ENCODE measurements around the gene PRRG1. TPM values are rescaled to one million over a fixed set of nuclear protein-coding genes. Genes with fewer than 3 reads are reported as not detected.
"Not testable (repeated sequence)": the region's sequence is repeated elsewhere in the genome, so short reads cannot be mapped to it uniquely, and the experiment has no call there.

The PRRG1 gene
- total RNA-seq, 1 donor from 2014 or later = 28.1 TPM

GRCh38 chrX:37437160-37437559 lies 88.0 kb downstream of the PRRG1 start:
- no peak overlapping the region for H3K4me3 ChIP-seq (ENCODE audit: low read depth, low read length)
- DNase-seq (ENCODE audit: low read depth) = no peak
- no peak for TF ChIP-seq CTCF (conservative IDR thresholded peaks at IDR 0.05; ENCODE audit: low read depth, low read length)

DNA sequence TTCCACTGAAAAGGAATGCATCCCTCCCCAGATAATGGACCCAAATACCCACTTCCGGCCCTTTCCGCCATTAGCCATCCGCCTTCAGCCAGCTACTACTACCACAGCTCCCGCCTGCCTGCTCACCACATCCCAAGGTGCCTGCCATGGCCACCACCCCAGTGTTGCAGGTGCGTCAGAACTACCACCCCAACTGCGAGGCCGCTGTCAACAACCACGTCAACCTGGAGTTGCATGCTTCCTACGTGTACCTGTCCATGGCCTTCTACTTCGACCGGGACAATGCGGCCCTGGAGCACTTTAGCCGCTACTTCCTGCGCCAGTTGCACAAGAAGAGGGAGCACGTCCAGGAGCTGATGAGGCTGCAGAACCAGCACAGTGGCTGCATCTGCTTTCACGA lies 92.2 kb downstream of the PRRG1 start:
- no peak for DNase-seq (ENCODE audit: low read depth)
- no peak for TF ChIP-seq CTCF (conservative IDR thresholded peaks at IDR 0.05; ENCODE audit: low read depth, low read length)
- H3K4me3 ChIP-seq (ENCODE audit: low read depth, low read length) = no peak overlapping the region

- DNase-seq (ENCODE audit: low read depth) = no peak
- no peak overlapping the region for H3K4me3 ChIP-seq (ENCODE audit: low read depth, low read length)
- no peak for TF ChIP-seq CTCF (conservative IDR thresholded peaks at IDR 0.05; ENCODE audit: low read depth, low read length)
Observed at GRCh38 chrX:37445182-37445581, 96.0 kb downstream of the PRRG1 start.

- no peak for DNase-seq (ENCODE audit: low read depth)
- no peak overlapping the region for H3K4me3 ChIP-seq (ENCODE audit: low read depth, low read length)
- TF ChIP-seq CTCF (conservative IDR thresholded peaks at IDR 0.05; ENCODE audit: low read depth, low read length) = no peak
Observed at GRCh38 chrX:37453821-37454220, 104.7 kb downstream of the PRRG1 start.

- no peak overlapping the region for H3K4me3 ChIP-seq (ENCODE audit: low read depth, low read length)
- peak; percentile 20 for DNase-seq (ENCODE audit: low read depth)
- no peak for TF ChIP-seq CTCF (conservative IDR thresholded peaks at IDR 0.05; ENCODE audit: low read depth, low read length)
Observed at GRCh38 chrX:37454537-37455285, 105.5 kb downstream of the PRRG1 start.

- no peak for TF ChIP-seq CTCF (conservative IDR thresholded peaks at IDR 0.05; ENCODE audit: low read depth, low read length)
- DNase-seq (ENCODE audit: low read depth) = no peak
- no peak overlapping the region for H3K4me3 ChIP-seq (ENCODE audit: low read depth, low read length)
Observed at GRCh38 chrX:37455381-37455780, 106.2 kb downstream of the PRRG1 start.

- not testable (repeated sequence) for DNase-seq (ENCODE audit: low read depth); H3K4me3 ChIP-seq (ENCODE audit: low read depth, low read length)
Observed at GRCh38 chrX:37460285-37460684, 111.1 kb downstream of the PRRG1 start.
